NCI-H2171 treated with DMSO at 0.1 percent for 48 hours (cell line): Measurements from ENCODE around the gene DCHS2.

Experiments used
- DNase-seq: peaks from one replicate; lab custom pipeline; 2025; lab: John Stamatoyannopoulos, UW

The DCHS2 gene, protein sequence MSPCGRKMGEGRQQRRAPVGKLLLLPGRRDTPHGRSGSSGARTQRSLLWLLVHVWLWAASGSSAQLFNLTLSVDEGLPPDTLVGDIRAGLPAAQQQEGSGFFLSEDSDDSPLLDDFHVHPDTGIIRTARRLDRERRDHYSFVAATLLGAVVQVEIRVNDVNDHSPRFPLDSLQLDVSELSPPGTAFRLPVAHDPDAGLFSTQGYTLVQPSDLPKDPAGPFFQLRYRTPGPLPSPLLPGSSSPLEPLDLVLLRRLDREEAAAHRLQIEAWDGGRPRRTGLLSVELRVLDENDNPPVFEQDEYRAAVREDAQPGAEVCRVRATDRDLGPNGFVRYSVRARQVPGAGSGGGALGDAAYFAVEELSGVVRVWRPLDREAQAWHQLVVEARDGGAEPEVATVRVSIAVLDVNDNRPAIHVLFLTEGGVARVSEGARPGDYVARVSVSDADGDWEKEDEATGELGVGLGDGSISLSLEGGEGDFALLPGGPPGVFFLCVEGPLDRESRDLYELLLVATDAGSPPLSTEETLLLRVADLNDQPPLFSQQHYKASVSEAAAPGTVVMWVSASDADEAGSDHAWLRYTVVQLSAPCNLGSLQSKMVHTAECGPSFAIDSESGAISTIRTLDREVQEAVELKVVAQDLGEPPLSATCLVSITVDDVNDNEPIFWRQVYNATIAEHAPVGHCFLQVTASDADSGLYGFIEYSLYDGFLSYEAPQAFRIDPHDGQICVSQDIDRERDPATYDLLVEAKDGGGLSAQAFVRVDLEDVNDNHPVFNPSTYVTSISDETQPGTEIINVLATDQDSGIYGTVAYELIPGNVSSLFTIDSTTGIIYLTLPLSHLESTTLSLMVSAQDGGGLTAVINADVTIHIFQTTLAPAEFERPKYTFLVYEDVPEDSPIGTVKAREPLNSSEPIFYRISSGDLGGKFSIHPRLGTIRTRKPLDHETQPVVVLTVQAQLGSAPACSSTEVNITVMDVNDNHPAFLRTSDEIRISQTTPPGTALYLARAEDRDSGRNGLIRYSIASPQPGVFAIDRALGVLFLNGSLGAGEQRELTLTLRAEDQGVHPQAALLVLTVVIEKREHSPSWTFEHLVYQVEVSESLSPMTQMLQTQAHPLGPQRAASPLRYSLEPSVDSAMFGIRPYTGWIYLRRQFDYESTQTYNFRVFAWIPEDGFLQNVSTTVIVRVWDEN (N-terminal part only)

DNA sequence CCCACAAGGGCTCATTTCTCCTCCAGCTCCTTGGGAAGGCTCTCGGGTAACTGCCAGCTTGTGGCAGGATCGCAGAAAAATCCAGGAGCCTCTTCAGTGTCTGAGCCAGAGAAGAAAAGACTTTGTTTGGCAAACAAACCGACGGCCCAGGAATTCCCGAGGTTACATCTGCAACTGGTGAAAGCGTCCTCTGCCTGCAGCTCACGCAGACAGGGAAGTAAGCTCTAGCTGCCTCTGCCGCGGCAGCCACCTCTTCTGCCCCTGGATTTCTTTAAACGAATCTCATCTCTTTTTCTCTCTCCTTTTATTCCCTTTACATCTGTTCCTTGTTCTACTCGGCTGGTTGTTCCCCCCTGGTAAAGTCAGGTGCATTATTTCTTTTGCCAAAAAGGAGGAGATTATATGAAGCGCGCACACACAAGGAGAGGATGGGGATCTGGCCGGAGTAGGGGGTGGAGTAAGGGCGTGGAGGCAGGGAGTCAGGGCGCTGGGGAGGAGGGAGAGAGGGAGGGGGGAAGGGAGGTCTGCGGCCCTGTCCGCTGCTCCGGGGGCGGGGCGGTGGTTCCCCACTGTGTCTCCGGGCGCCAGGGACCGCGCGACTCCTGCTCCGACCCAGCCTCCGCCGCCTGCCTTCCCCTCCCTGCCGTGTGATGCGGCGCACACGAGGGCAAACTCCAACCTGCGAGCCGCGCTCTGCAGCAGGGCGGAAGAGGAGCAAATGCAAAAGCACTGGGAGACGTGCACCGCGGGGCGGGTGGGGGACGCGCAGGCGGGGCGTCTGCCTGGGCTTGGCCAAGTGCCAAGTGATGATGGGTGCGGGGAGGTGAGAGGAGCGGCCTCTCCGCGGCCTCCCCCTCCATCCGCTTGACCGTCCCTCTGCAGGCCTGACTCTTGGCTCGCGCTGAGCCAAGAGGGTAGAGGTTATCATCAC is at the start of gene DCHS2:
DCHS2 (minus strand) TSS at position 459 of the 931 bp plus-strand sequence; CDS start at position 15, 444 bp downstream.
- DNase-seq, result peak; percentile 0

DNA sequence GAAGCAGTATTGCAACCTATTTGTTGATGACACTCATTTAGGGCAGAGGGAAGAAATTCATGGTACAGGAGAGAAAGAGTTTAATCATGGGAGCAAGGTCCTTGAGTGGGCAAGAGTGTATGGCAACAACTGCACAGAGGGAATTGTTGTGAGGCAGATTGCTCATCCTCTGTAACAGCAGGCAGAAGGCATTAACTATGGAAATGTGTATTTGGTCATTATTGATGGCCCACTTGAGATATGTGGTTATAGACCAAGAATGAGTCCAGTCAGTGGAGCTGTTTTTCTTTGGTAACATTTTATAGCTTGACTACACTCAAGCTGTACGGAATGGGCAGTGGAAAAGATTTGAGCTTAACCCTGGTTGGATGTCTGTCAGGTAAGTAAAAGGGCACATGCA is 42.7 kb upstream of the DCHS2 start:
- no peak for DNase-seq

DNA sequence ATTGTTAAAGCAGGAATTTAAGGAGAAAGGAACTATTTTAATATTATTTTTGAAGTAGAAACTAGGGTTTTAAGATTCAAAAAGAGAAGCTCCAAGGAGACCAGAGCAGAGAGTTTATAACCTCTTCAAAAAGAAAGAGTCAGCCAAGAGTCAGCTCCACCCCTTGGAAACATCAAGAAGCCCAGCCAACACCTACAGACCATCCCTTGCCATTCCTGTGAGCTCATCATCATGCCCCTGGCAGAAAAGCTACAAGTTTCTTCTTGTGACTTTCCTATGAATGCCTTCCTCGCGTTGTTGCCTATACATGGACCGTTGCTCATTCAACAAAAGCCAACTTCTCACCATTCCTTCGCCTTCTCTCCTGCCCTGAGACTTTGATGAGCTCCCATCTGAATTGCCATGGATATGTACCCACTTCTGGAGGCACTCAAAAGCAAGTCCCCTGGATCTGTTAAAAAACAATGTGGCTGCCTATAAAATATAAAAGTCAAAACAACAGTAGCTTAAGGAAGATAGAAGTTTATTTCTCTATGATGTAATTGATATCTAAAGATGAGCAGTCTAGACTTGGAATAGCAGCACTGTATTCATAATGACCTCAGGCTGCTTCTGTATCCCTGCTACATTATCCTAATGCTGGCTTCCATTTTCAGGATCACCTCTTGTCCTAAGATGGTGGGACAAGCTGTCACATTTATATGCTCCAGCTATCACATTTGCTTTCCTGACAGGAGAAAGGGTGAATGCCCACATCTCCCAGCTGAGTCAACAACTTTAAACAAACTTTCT is 38.3 kb upstream of the DCHS2 start:
- no peak for DNase-seq

DNA sequence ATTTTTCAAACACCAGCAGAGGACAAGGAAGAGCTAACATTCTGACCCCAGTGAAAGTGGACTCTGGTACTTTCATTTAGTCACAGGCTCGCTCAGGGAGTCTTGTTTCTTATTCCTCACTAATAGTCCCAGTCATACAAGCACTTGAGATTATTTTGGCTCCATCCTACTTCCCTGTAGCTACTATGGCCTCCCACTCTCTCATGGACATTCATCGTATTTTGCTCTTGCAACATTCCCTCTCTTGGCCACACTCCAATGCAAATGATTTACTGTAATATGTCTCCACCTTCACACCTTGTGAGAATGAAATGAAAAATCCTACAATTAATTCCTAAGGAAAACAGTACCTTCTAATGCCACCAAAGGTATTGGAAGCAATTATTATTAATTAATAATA is 37.3 kb upstream of the DCHS2 start:
- DNase-seq, result no peak

DNA sequence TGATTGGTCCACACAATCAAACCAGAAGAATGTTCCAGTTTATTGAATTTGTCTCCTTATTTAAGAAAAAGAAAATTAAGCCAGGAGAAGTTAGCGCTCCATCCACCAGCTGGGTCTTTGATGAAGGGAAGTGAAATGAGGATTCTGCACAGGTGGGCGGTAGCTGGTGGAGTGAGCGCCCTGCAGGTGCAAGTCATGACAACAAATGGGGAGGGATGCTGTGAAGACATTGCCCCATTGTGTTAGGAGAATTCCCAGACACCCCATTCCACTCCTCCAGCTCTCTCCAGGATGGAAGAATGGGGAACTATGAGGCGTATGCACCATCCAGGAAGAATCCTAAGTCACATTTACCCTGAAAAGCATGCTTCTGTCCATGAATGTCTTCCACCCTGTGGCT is 35.7 kb upstream of the DCHS2 start:
- no peak for DNase-seq

DNA sequence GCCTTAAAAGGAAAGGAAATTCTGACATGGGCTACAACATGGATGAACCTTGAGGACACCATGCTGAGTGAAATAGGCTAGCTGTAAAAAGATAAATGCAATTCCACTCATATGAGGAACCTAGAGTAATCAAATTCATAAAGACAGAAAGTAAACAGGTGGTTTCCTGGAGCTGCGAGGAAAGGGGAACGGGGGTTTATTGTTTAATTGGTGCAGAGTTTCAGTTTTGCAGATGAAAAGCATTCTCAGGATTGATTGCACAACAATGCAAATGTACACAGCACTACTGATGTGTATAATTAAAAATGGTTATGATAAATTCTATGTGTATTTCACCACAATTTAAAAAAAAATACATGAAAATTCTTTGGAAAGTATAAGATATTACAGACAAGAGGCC is 34.6 kb upstream of the DCHS2 start:
- DNase-seq, result no peak

DNA sequence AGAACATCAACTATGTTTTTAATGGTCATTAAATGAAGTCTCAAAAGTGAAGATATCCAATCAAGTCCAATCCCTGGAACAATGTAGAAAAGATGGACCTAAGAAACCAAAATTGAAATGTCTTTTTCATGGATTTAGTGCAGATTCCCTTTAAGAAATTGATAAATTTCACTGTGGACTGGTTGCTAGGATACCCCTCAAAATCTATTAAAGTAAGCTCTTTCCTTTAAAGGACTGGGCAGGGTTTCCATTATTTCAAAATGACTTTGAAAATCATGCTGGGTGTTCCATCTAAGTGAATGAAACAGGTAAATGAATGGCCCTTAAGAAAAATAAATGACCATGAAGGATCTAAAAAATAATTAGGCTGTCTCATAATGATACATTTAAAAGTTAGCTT is 30.0 kb upstream of the DCHS2 start:
- DNase-seq, result no peak

DNA sequence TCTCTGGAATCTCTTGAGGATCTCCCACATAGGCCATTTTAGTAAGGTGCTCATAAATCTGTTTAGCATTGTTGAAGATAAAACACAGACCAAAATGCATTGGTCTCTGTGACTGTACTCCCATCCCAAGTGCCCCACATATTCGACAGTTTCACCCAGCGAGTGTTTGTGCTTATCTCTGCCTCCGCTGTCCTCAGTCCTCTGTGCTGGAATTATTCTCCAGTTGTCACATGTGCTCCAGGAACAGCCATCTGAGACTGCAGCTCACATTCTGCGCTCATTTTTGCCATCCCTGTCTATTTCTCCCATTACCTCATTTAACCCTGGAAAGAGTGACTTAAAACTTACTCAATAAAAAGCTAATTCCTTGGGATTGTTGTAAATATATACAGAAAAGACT is 27.6 kb upstream of the DCHS2 start:
- no peak for DNase-seq

DNA sequence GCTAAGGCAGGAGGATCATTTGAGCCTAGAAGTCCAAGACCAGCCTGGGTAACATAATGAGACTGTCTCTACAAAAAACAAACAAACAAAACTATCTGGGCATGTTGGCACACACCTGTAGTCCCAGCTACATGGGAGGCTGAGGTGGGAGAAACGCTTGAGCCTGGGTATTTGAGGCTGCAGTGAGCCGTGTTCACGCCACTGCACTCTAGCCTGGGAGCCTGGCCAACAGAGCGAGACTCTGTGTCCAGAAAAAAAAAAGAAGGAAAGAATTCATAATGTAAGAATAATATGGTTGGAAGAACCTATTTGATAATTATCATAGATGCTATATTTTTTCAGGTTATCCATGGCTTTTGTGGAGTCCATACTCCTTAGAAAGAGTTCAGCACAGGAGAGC is 26.0 kb upstream of the DCHS2 start:
- DNase-seq, result no peak

DNA sequence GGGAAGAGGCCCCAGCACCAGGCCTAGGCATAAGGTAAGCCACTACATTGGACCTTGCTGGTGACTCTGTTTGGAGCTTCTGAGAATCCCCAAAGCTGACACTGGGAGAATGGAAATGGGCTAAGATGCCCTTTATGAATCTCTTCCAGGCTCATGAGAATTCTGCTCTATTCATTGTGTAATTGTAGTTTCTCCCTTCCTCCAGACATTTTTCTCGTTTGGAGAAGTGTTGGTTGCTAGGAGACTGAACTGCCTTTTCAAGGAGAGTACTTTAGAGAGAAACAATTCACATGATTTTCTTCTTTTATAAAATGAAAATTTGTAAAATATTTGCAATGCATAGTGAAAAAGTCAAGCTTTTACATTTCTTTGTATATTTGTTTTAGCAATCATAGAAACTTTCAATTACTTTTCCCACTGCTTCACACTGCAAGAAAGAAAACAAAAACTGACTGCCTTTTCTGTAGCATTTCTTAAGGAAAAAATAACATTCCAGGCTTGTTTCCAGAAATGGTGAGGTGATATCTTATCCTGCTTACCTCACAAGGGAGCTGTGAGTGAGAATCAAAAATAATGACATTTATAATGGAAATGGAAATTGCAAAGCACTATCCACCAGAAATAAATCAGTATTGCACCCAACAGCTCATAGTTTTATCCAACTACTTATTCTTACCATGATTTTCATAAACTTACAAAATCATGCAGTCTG is 24.9 kb upstream of the DCHS2 start:
- no peak for DNase-seq

DNA sequence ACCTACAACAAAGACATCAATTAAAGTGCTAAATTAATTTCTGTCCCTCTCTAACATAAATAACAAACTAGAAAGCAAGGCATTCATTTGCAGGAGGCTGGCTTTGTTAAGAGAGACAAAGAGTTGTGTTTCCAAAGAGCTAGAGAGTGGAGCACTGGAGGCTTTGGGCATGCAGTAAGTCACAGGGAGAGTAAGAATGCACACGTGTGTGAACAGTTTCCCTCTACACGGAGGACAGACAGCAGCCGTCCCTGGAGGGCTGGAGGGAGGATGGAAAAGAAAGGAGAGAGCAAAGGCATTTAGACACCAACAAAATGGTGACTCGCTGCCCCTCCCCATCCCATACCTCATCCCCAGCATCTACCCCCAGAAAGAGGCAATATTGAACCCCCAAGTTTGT is 20.4 kb upstream of the DCHS2 start:
- DNase-seq, result no peak

DNA sequence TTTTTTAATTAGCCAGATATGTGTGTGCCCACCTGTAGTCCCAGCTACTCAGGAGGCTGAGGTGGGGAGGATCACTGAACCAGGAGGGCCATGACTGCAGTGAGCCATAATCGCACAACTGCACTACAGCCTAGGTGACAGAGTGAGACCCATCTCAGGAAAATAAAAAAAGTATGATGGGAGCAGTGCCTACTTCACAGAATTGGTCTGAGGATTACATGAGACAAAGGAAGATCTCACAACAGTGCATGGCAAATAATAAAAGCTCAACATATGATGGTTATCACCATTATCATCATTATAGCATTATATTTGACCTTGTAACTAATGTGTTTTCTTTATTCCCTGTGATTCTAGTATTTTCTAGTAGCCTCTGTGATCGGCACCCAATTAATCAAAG is 19.9 kb upstream of the DCHS2 start:
- DNase-seq, result no peak

DNA sequence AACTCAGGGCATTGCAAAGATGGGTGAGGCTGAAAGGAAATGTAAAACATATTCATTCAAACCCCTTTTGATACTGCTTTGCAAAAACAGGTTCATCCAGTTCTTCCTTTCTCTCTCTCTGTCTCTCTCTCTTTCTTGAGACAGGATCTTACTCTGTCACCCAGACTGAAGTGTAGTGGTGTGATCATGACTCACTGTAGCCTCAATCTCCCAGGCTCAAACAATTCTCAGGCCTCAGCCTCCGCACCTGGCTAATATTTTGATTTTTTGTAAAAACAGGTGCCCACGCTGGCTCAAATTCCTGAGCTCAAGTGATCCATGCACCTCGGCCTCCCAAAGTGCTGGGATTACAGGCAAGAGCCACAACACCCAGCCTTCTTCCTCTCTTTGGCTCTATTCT is 15.6 kb upstream of the DCHS2 start:
- no peak for DNase-seq

DNA sequence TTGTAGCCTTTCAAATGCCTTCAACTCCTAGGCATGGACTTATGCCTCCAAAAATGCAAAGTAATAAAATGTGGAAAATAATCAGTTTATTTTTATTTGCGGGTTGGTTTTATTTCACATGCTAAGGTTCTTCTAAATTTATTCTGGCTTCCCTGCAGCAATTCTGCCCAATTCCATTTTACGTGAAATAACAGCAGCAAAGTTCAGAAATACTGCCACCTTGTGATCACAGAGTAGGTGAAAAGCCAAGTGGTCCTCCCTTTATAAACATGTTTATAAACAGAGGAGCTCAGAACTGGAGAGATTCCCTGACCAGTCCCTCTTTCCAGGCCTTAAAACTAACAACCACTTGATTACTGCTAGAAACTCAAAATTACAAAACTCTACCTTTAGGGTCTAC is 14.7 kb upstream of the DCHS2 start:
- DNase-seq, result no peak

DNA sequence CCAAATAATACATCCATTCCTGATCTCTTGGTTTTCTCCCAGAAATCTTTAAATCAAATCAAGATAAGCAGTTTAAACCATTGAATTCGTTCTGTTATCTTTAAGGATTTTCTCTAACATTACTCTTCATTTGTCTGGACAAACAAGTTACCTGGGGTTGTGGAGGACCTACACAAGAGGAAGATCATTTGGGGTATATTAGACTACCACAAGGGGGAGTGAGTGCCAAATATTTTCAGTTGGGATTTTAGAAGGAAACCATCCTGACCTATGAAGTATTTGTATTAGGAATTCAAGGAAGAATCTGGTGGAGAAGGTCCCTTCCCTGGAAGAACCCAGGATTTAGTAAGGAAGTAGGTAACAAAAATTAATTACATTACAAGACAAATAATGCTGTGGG is 12.0 kb upstream of the DCHS2 start:
- peak; percentile 1 for DNase-seq

DNA sequence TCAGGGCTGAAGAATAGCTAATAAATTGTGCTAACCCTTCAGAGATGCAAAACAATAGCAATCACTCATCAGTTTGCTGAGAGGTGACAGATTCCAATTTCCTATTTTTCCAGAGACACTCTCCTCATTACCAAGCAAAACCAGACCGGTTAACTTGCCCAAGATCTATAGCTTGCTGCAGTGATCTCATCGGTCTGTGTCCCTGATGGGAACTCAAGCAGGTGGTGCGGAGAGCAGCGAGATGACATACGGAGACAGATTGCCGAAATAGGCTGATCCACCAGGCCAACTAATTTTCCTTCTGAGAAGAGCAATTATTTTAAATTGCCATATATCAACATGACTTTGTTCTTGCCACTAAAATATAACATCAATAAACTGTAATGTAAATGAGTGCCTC is 10.5 kb upstream of the DCHS2 start:
- peak; percentile 14 for DNase-seq

DNA sequence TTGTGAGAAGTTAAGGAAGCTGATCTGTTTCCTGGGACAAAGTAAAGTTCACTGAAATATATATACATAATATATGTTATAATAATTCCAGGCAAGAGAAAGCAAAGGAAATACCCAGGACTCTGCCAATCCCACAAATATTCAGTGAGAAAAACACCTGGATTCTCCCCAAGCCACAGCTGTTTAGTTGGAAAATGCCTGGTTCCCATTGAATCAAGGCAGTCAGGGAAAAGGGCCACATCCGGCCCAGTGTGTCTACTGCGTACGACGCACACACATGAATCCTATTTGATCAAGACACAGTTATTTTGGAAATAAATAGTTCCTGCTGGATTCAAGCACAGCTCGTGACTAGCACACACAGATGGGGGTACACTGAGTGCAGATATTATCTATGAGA is 6.3 kb upstream of the DCHS2 start:
- no peak for DNase-seq

DNA sequence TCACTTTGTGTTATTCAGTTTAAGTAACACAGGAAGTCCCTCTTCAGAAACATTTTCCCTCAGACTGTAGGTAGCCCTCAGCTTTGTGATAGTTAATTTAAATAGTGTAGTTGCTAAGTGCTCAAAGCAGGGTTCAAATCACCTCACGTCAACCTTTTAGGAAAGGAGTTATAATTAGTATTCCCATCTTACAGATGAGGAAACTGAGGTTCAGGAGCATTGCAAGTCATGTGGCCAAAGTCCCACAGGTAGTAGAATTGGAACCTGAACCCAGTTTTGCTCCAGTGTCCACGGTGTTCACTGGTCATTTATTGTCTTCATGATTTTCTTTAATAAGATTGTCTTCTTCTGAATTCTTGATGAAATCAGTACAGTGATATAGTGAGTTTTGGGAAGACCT is 4.3 kb upstream of the DCHS2 start:
- no peak for DNase-seq

DNA sequence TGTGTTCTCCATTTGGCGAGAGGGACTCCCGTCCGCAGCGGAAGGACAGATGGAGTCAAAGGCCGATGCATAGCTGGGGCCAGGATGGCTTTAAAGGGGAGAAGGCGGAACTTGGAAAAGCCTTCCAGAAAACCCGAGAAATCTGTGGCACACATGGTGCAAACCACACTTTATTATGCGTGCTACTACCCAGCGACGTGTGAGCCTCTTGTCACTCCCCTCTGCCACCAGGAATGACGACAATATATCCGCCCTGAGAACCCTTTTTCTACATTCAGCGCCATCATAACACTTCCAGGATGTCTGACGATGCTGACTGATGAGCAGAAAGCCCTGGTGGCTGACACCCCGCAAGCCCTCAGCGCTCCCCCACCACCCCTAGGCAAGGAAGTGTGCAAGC is 689 bp upstream of the DCHS2 start:
- DNase-seq, result no peak
